ENCODE results near the gene PRKD3.

- TF ChIP-seq CTCF (IDR thresholded peaks at IDR 0.05), result no peak
- TF ChIP-seq EZH2 (IDR thresholded peaks at IDR 0.05; ENCODE audit: borderline replicate concordance, insufficient read depth, low read depth, low read length, poor library complexity, severe bottlenecking), result no peak
Measured at GRCh38 chr2:37332560-37332959, 7.9 kb upstream of the PRKD3 start.

All from B cell (primary cell).